Karpas-422 (cell line): ENCODE data around the gene BRSK1. TPM values are rescaled to one million over a fixed set of nuclear protein-coding genes. Genes with fewer than 3 reads are reported as not detected.

Experiments used
- DNase-seq: peaks from one replicate; pipeline ENCODE4 v3.0.0-alpha.2; 2015
- H2AFZ ChIP-seq: fragments of 200-600 bp; sonication (generic); 2 replicates; pipeline ENCODE4 v1.6.1; 2014; ENCODE audit warnings: antibody characterized with exemption, low read length, mixed read lengths
- H3K27ac ChIP-seq: fragments of 200-600 bp; sonication (generic); 2 replicates; pipeline ENCODE4 v1.5.1; 2014; ENCODE audit warnings: mild to moderate bottlenecking, low read length, moderate library complexity
- H3K27me3 ChIP-seq: fragments of 200-600 bp; sonication (generic); 2 replicates; pipeline ENCODE4 v1.6.1; 2014; ENCODE audit warnings: low read length, mixed read lengths
- H3K36me3 ChIP-seq: fragments of 200-600 bp; sonication (generic); 2 replicates; pipeline ENCODE4 v1.6.1; 2014; ENCODE audit warnings: low read length, mixed read lengths; ENCODE audit not compliant: insufficient read depth
- H3K4me1 ChIP-seq: fragments of 200-600 bp; sonication (generic); 2 replicates; pipeline ENCODE4 v1.6.1; 2014; ENCODE audit warnings: mild to moderate bottlenecking, low read length, mixed read lengths
- H3K4me2 ChIP-seq: fragments of 200-600 bp; sonication (generic); 2 replicates; pipeline ENCODE4 v1.6.1; 2014; ENCODE audit warnings: low read length, low read depth, mild to moderate bottlenecking; ENCODE audit not compliant: poor library complexity, severe bottlenecking
- H3K4me3 ChIP-seq: fragments of 200-600 bp; sonication (generic); 2 replicates; pipeline ENCODE4 v1.5.1; 2014; ENCODE audit warnings: mild to moderate bottlenecking, antibody characterized with exemption, low read length, mixed read lengths
- H3K79me2 ChIP-seq: fragments of 200-600 bp; sonication (generic); 2 replicates; pipeline ENCODE4 v1.6.1; 2014; ENCODE audit warnings: mild to moderate bottlenecking, low read length, mixed read lengths
- H3K9ac ChIP-seq: fragments of 200-600 bp; sonication (generic); 2 replicates; pipeline ENCODE4 v1.6.0; 2014; ENCODE audit warnings: low read length
- H3K9me2 ChIP-seq: fragments of 200-600 bp; sonication (generic), shearing (Covaris generic); replicated peaks from 2 replicates; pipeline ENCODE4 v1.6.0; 2014; ENCODE audit warnings: mild to moderate bottlenecking, low read length, moderate library complexity; ENCODE audit not compliant: insufficient read depth
- H3K9me3 ChIP-seq: fragments of 300-700, 200-600 bp; sonication (generic); 2 replicates; pipeline ENCODE4 v1.6.1; 2014; ENCODE audit warnings: low read length, mixed read lengths
- H4K20me1 ChIP-seq: fragments of 200-600 bp; sonication (generic); 2 replicates; pipeline ENCODE4 v1.6.1; 2014; ENCODE audit warnings: mild to moderate bottlenecking, antibody characterized with exemption, low read length, low read depth; ENCODE audit not compliant: insufficient read depth
- total RNA-seq: library from RNA; depleted of rRNA; stranded (reverse); fragments of >200 nt; shearing (Covaris generic); gene quantifications from 2 replicates; pipeline ENCODE4 v1.2.3, GENCODE V29; 2014; ENCODE audit warnings: low replicate concordance

Gene BRSK1
- total RNA-seq, 1 experiment from 2014 or later = 15.5 TPM

DNA sequence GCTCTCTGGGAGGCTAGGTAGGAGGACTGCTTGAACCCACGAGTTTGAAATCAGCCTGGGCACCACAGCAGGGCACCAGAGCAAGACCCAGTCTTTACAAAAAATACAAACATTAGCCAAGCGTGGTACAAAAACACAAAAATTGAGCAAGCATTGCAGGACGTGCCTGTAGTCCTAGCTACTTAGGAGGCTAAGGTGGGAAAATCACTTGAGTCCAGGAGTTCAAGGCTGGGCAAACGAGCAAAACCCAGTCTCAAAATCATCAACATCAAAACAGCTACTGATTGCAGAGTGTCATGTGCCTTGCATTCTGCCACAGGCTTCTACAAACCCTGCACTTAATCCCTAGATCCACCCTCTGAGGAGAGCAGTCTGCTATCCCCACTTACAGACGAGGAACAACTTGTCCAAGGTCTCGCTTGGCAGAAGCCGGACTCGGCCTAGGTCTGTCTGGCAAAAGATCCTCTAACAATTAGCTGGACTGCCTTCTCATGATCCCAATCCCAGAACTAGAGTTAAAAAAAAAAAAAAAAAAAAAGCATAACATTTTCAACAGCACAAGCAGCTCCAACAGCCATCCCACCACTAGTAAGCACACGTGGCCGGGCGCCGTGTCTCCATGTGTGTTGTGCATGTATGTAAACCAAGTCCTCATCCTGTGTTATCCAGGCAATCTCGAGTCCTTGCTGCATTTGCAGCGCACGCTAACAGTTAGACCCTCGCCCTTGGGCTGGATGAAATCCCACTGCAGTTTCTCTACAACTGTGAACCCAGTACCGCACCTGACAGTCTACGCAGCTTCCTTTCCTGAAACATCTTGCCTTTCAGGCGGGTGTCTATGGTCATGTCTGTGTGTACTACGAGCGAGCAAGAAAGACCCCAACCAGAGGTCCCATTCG is 27.0 kb upstream of the BRSK1 start:
- H3K4me2 ChIP-seq = peak overlapping the region; percentile 96
- peaks cover 16% of the 10 kb centered on the region for H3K36me3 ChIP-seq
- H2AFZ ChIP-seq = no peak overlapping the region
- DNase-seq = peak; percentile 75
- peak overlapping the region; percentile 84 for H3K4me3 ChIP-seq
- H3K9me2 ChIP-seq = no peaks in the 10 kb centered on the region
- H3K27me3 ChIP-seq = no peaks in the 10 kb centered on the region
- H4K20me1 ChIP-seq = peaks cover 25% of the 10 kb centered on the region
- H3K9me3 ChIP-seq = no peaks in the 10 kb centered on the region
- H3K9ac ChIP-seq = peak overlapping the region; percentile 96
- peaks cover 69% of the 10 kb centered on the region for H3K4me1 ChIP-seq
- H3K79me2 ChIP-seq = peaks cover 68% of the 10 kb centered on the region
- peak overlapping the region; percentile 98 for H3K27ac ChIP-seq

- Histone ChIP-seq H3K4me3 (peak overlapping the region; percentile 84), H3K9me3 (no peaks in the 10 kb centered on the region), H3K79me2 (peaks cover 59% of the 10 kb centered on the region), H4K20me1 (peaks cover 23% of the 10 kb centered on the region; the same call in 1 of the 2 replicates), H2AFZ (no peak overlapping the region), H3K27ac (peak overlapping the region; percentile 98), H3K4me2 (peak overlapping the region; percentile 96), H3K36me3 (peaks cover 17% of the 10 kb centered on the region), H3K27me3 (no peaks in the 10 kb centered on the region), H3K9me2 (no peaks in the 10 kb centered on the region), H3K4me1 (peaks cover 59% of the 10 kb centered on the region), H3K9ac (peak overlapping the region; percentile 96)
- peak; percentile 75 for DNase-seq
Measured at GRCh38 chr19:55257461-55258420, 26.1 kb upstream of the BRSK1 start.

GRCh38 chr19:55258476-55258827 is 25.3 kb upstream of the BRSK1 start:
- Histone ChIP-seq H3K36me3 (peaks cover 10% of the 10 kb centered on the region), H3K9me3 (no peaks in the 10 kb centered on the region), H2AFZ (no peak overlapping the region), H3K4me1 (peaks cover 54% of the 10 kb centered on the region), H4K20me1 (peaks cover 17% of the 10 kb centered on the region; the same call in 1 of the 2 replicates), H3K4me3 (peak overlapping the region; percentile 84), H3K4me2 (peak overlapping the region; percentile 96), H3K79me2 (peaks cover 51% of the 10 kb centered on the region), H3K27me3 (no peaks in the 10 kb centered on the region), H3K9me2 (no peaks in the 10 kb centered on the region), H3K9ac (peak overlapping the region; percentile 96), H3K27ac (peak overlapping the region; percentile 98)
- DNase-seq = peak; percentile 79

DNA sequence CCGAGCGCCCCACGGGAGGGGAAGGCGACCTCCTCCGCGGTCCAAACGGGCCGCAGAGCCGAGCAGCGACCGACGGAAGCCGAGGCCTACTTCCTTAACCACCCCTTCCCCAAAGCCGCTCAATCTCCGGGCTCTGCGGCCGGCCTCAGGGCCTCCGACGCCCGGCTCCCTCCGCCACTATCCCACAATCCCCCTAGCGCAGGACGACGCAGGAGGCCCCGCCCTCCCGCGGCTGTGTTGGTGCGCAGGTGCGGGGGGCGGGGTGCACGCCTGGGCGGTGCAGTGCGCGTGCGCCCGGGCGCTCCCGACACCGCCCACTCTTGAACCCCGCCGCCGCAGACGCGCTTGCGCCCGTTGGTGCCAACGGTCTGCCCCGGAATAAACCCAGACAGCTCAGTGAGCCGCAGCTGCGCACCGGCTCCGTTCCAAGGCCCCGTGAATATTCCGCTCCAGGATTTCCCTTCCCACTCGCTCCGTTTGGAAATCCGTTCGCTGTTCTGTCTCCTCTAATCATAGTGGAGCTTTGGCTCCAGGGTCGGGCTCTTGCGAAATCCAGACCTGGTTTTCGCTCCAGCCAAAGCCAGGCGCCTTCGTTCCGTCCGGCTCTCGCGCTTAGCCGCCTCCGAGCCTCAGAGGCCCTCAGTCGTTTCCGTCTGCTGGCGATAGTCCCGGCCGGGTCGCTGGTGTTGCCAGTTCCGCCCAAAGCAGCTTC is 24.8 kb upstream of the BRSK1 start, which contains the start of gene PPP6R1:
Gene PPP6R1, minus strand, starts transcription at position 190 of the 712 bp plus-strand sequence. CDS start 11,914 bp downstream, outside the sequence.
- Histone ChIP-seq H3K27ac (peak within 1 kb of the TSS; percentile 98), H3K4me1 (peaks cover 53% of the 10 kb centered on the region), H3K9me3 (no peaks in the 10 kb centered on the region), H3K36me3 (peaks cover 10% of the 10 kb centered on the region), H2AFZ (no peak within 1 kb of the TSS), H3K27me3 (no peaks in the 10 kb centered on the region), H3K9me2 (no peaks in the 10 kb centered on the region), H4K20me1 (peaks cover 17% of the 10 kb centered on the region; the same call in 1 of the 2 replicates), H3K4me2 (peak within 1 kb of the TSS; percentile 96), H3K79me2 (peaks cover 46% of the 10 kb centered on the region), H3K4me3 (peak within 1 kb of the TSS; percentile 84), H3K9ac (peak within 1 kb of the TSS; percentile 96)
- DNase-seq = peak; percentile 100

GRCh38 chr19:55259540-55260210 is 24.1 kb upstream of the BRSK1 start:
- H2AFZ ChIP-seq = no peak overlapping the region

DNA sequence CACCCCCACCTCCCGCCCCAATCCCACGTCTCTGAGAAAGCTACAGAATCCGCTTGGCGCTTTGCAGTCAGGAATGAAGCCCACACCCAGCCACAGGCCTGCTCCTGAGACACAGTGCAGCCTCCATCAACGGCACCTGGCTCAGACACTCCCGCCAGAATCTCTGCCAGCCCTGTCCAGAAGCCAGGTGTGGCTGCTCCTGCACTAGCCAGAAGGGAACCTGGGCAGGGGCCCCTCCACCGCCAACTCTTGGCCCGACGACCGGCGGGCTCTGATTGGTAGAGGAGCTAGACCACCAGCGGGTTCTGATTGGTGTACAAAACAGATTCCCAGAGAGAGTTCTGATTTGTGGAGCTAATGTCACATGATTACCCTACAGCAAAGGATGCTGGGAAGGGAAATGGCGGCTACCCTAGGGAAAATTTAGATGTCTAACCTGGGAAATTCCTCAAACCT is 22.1 kb upstream of the BRSK1 start:
- no peak overlapping the region for H3K27ac ChIP-seq
- DNase-seq = peak; percentile 63
- H3K36me3 ChIP-seq = peaks cover 6% of the 10 kb centered on the region
- no peak overlapping the region for H3K4me2 ChIP-seq
- H3K9me2 ChIP-seq = no peaks in the 10 kb centered on the region
- no peak overlapping the region for H3K9ac ChIP-seq
- H3K4me3 ChIP-seq = no peak overlapping the region
- H2AFZ ChIP-seq = no peak overlapping the region
- H4K20me1 ChIP-seq = peaks cover 12% of the 10 kb centered on the region; the same call in 1 of the 2 replicates
- H3K9me3 ChIP-seq = peaks cover 4% of the 10 kb centered on the region; the same call in 1 of the 2 replicates
- peaks cover 27% of the 10 kb centered on the region for H3K79me2 ChIP-seq
- H3K27me3 ChIP-seq = no peaks in the 10 kb centered on the region
- H3K4me1 ChIP-seq = peaks cover 34% of the 10 kb centered on the region

More at GRCh38 chr19:55259540-55260210, 24.1 kb upstream of the BRSK1 start:
- peak; percentile 68 for DNase-seq
- Histone ChIP-seq H3K27ac (peak overlapping the region; percentile 98), H3K4me1 (peaks cover 53% of the 10 kb centered on the region), H3K4me3 (peak overlapping the region; percentile 84), H3K4me2 (peak overlapping the region; percentile 96), H4K20me1 (peaks cover 17% of the 10 kb centered on the region; the same call in 1 of the 2 replicates), H3K79me2 (peaks cover 40% of the 10 kb centered on the region), H3K9ac (peak overlapping the region; percentile 96), H3K36me3 (peaks cover 10% of the 10 kb centered on the region), H3K9me2 (no peaks in the 10 kb centered on the region), H3K27me3 (no peaks in the 10 kb centered on the region), H3K9me3 (no peaks in the 10 kb centered on the region)

DNA sequence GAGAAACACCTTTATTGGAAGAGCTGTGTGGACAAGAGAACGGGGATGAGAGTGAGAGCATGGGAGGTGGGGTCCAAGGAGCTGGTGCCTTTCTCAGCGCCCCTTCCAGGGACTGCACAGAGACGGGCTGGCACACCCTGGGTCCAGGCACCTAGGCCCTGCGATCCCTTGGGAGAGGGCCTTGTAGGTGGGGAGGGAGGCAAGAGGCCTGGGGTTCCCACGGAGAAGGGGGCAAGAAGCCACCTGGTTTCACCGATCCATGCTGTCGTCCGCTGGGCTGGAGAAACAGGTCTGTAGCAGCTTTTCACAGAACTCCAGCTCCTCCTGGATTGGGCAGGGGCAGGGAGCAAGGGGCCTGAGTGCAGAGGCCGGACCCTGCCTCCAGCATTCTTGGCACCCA is 21.4 kb upstream of the BRSK1 start:
- H3K9me2 ChIP-seq = no peaks in the 10 kb centered on the region
- no peaks in the 10 kb centered on the region for H3K27me3 ChIP-seq
- no peak overlapping the region for H2AFZ ChIP-seq
- DNase-seq = no peak
- no peak overlapping the region for H3K27ac ChIP-seq
- H3K9ac ChIP-seq = no peak overlapping the region
- peaks cover 29% of the 10 kb centered on the region for H3K4me1 ChIP-seq
- peaks cover 25% of the 10 kb centered on the region for H3K79me2 ChIP-seq
- H3K4me2 ChIP-seq = no peak overlapping the region
- H3K9me3 ChIP-seq = peaks cover 6% of the 10 kb centered on the region; the same call in 1 of the 2 replicates
- peaks cover 7% of the 10 kb centered on the region for H3K36me3 ChIP-seq
- H3K4me3 ChIP-seq = no peak overlapping the region
- H4K20me1 ChIP-seq = peaks cover 7% of the 10 kb centered on the region; the same call in 1 of the 2 replicates
